SK-N-SH (cell line): Measurements from ENCODE around the gene EVC.

Experiments used
- CHD2 ChIP-seq: fragments of 150-350 bp; IDR thresholded peaks from 2 replicates; pipeline ENCODE4 v1.6.1; 2018; ENCODE audit warnings: low read length; ENCODE audit not compliant: partially characterized antibody
- CTCF ChIP-seq: fragments of 200-600 bp; sonication (generic); IDR thresholded peaks from 2 replicates; pipeline ENCODE4 v1.6.1; 2017; ENCODE audit warnings: antibody characterized with exemption, mild to moderate bottlenecking, moderate library complexity
- EP300 ChIP-seq, 2 experiments: IDR thresholded peaks; 2 replicates each; pipeline versions ENCODE4 v1.4.0 to v1.6.1; 2012; ENCODE audit warnings: borderline replicate concordance in 1 of 2, low read depth in 1 of 2, low read length in 1 of 2
- GABPA ChIP-seq: IDR thresholded peaks from 2 replicates; pipeline ENCODE4 v1.4.0; 2012; ENCODE audit warnings: low read depth, mild to moderate bottlenecking
- NFIC ChIP-seq: IDR thresholded peaks from 2 replicates; pipeline ENCODE4 v1.4.0; 2012; ENCODE audit warnings: borderline replicate concordance
- NRF1 ChIP-seq: IDR thresholded peaks from 2 replicates; pipeline ENCODE4 v1.6.1; 2012; ENCODE audit warnings: low read depth, mild to moderate bottlenecking, low read length
- POLR2AphosphoS5 ChIP-seq: IDR thresholded peaks from 2 replicates; pipeline ENCODE4 v1.6.1; 2012; ENCODE audit warnings: low read depth, low read length
- RAD21 ChIP-seq: IDR thresholded peaks from 2 replicates; pipeline ENCODE4 v1.6.1; 2012; ENCODE audit warnings: mild to moderate bottlenecking, low read length
- REST ChIP-seq: IDR thresholded peaks from 2 replicates; pipeline ENCODE4 v1.6.1; 2012; ENCODE audit warnings: mild to moderate bottlenecking, low read depth, low read length, moderate library complexity
- RFX5 ChIP-seq: IDR thresholded peaks from 2 replicates; pipeline ENCODE4 v1.6.1; 2012; ENCODE audit warnings: mild to moderate bottlenecking, improper control_type of control experiment, low read length
- TEAD4 ChIP-seq: IDR thresholded peaks from 2 replicates; pipeline ENCODE4 v1.4.0; 2012; ENCODE audit warnings: mild to moderate bottlenecking, borderline replicate concordance; ENCODE audit not compliant: insufficient read depth
- USF1 ChIP-seq: IDR thresholded peaks from 2 replicates; pipeline ENCODE4 v1.4.0; 2012; ENCODE audit warnings: low read depth, borderline replicate concordance
- YY1 ChIP-seq: IDR thresholded peaks from 2 replicates; pipeline ENCODE4 v1.4.0; 2012; ENCODE audit warnings: low read depth, mild to moderate bottlenecking

DNA sequence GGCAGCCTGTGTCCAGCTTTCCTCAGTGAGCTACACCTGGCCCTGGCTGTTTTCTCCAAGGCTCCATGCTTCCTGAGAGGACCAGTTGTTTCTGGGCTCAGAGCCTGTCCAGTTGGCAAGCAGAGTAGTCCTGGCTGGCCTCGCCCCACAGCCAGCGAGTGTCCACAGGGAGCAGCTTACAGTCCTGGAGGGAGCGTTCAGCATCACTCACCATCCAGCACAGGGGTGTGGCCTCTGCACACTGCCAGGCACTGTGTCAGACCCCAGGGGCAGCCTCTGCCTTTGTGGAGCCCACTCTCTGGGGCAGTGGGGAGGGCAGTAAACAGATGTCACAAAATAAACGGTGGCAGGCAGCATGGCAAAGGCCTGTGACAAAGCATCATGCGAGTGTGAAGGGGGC, 23.9 kb downstream of the EVC start:
- TF ChIP-seq EP300 (IDR thresholded peaks at IDR 0.05; ENCODE audit: borderline replicate concordance in 1 of 2, low read depth in 1 of 2, low read length in 1 of 2) (no peak), CTCF (no peak), GABPA (no peak), TEAD4 (no peak), NFIC (no peak), CHD2 (no peak), REST (no peak), USF1 (no peak), POLR2AphosphoS5 (no peak), YY1 (no peak), RAD21 (no peak), RFX5 (no peak), NRF1 (no peak)
